ENCODE data around the gene RHOT2.

Gene RHOT2

DNA sequence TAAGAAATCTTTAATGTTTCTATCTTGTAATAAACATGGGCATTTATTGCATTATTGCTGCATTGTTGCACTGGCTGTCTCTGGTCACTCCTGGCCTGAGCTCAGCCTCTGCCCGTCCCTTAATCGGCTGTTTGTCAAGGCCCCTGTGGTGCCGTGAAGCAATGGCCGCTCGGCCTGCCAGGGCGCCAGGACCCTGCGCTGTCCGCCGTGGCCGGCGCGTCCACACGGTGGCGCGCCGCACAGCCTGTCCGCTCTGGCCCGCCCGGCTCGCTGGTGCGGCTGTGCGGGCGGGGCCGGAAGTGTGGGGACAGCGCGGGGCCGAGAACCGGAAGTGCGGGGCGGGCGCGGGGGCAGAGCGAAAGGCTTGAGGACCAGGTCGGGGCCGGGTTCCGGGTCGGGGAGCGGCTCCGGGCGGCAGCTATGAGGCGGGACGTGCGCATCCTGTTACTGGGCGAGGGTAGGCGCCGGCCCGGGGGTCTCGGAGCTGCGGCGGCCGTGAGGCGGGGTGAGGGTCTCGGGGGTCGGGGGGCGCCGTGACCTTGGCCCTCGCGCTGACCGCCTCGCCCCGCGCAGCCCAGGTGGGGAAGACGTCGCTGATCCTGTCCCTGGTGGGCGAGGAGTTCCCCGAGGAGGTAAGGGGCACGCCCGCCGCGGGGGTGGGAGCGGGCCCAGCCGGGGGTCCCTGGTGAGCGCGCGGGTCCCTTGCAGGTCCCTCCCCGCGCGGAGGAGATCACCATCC is at the start of gene RHOT2:
TSS of gene RHOT2 (plus strand) at position 353 of the 739 bp plus-strand sequence. CDS start at position 421, 68 bp downstream.
- peak; percentile 91 for DNase-seq (ENCODE audit: low read depth)

DNA sequence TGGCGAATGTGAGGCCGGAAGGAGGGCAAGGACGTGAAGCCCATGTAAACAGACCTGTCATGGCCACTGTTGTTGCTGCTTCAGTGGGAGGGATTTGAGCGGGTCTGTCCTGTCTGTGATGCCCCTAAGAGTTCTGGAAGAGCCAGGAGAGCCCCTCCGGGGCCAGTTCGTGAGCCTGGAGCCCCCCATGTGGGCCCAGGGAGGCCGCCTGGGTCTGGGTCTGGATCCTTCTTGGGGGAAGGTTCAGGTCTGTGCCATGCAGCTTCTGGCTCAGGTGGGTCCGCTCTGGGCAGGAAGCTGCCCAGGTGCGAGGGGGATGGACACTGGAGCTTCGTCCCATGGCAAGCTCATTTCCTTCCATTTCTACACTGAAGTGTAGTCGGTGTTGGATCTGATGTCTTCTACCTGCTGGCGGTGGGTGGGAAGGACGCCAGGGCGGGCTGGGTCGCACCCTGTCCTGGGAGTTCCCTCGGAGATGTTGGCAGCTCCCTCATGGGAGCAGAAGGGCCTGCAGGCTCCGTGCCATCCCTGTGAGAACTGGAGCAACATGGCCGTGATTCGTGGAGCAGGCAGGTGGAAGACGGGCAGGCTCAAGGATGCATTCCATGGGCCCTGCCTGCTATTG is 48.3 kb upstream of the RHOT2 start:
- no peak for DNase-seq (ENCODE audit: low read depth)

DNA sequence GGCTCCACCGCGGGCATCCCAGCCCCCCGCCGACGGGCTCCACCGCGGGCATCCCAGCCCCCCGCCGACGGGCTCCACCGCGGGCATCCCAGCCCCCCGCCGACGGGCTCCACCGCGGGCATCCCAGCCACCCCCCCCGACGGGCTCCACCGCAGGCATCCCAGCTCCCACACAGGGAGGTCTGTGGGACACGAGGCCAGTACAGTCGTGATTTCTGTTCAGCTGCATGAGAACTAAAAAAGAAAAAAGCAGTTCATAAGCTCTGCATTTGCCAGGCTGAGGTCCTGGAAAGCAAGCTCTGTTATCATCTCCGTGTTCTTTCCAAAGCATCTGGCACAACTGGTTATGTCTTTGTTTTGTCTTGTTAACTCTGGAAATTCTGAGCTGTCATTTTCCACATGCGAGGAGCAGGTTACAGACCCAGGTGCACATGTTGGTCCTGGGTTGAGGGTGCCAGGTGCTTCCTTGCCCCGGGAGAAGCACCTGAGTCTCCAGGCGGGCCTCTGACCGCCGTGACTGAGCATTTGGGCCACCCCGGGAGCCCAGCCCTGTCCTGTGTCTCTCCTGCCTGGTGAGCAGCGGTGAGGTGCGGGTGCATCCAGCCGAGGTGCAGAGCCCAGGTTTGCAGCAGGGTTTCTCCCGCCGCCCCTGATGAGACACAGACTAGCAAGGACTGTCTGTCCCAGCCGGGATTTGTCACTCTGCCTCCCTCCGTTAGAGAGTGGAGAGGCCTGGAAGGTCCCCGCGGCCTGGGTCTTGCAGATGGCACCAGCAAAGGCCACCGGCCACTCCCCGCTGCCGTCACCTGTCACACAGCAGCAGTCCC is 47.0 kb upstream of the RHOT2 start:
- no peak for DNase-seq (ENCODE audit: low read depth)

DNA sequence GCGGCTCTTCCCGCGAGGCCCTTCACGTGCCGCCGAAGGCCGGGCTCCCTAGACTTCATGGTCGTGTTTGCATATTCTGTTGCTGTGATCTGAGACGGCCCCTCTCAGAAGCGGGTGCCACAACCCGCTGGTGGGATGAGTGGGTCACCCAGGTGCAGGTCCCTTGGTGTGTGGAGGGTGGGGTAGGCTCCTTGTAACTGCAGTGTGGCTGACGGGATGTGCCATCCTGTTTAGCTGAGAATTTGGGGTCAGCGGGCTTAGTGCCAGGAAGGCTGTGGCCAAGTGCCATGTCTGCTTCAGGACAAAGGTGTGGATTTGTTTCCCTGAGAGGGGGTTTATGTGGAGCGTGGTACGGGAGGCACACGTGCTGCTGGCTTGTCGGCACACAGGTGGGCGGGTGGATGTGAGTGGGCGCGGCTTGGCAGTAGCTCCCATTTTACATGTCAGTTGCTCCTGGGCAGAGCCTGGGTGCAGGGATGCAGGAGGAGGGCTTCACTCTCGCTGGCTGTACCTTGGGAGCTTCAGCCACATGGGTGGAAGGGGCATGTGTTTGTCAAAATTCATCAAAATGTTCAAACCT is 46.3 kb upstream of the RHOT2 start:
- DNase-seq (ENCODE audit: low read depth) = no peak

DNA sequence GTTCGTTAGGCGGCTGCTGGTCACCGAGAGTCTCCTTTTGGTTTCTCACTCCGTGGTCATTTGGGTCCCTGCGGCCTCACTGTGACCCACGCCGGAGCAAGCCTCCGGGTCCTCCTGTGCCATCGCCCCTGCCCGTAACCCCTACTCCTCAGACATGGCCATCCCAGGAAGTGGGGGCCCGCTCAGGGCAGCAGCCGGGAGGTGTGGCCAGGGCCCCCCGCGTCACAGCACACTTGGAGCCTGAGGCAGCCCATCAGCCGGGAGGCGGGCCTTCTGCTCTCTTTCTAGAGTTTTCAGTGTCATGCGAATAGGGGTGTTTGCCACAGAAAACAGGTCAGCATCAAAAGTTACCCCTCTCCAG is 45.0 kb upstream of the RHOT2 start:
- no peak for DNase-seq (ENCODE audit: low read depth)

DNA sequence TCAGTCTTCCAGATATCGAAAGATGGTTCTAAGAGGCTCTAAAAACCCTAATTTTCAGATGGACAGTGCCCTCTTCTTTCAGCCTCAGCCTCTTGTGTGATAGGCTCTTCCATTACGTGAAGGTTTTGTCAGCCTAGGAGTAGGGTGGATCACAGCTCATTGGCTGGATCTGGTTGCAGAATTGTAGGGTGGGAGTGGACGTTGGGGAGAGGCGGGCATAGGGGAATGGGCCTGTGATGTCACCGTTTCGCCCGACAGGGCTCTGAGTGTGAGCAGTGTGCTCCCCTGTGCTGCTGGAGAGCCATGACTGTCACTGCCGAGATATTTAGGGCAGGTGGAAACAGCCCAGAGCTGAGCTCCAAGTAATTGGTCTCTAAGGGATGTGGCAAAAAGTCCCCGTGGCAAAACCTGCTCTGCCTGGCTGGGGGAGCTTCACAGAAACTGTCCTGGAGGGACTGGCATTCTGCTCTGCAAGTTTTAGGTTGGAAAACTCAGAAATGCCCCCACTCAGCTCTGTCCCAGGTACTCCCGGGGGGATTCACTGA is 43.3 kb upstream of the RHOT2 start:
- DNase-seq (ENCODE audit: low read depth) = no peak

DNA sequence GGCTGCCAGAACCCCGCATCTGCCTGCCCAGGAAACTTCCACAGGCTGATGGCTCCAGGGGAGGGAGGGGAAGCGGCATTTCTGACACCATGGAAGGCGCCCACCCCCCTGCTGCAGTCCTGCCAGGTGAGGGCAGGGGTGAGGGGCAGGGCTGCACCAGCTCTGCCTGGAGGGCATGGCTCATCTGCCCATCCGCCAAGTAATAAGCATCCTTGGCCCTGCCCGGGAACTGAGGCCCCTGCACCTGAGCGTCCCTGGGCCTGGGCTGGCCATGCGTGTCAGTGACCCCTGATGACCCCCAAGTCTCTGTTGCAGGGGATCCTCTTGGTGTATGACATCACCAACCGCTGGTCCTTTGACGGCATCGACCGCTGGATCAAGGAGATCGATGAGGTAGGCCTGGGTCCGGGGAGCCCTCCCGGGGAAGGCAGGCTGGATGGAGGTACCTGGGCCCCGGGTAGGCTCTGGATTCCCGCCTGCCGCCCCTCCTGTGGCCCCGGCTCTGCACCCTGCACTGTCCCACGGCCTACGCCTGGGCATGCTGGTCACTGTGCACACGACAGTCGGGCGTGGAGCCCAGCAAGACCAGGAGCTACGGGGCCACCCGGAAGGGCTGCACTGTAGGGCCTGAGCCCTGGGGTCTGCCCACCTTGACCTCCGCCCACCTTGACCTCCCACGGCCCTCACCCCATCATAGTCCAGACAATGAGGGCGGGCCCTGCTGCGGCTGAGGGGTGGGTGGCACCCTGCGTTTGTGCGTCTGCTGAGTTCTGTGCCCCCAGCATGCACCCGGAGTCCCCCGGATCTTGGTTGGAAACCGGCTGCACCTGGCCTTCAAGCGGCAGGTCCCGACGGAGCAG is 42.6 kb upstream of the RHOT2 start:
- DNase-seq (ENCODE audit: low read depth) = no peak

DNA sequence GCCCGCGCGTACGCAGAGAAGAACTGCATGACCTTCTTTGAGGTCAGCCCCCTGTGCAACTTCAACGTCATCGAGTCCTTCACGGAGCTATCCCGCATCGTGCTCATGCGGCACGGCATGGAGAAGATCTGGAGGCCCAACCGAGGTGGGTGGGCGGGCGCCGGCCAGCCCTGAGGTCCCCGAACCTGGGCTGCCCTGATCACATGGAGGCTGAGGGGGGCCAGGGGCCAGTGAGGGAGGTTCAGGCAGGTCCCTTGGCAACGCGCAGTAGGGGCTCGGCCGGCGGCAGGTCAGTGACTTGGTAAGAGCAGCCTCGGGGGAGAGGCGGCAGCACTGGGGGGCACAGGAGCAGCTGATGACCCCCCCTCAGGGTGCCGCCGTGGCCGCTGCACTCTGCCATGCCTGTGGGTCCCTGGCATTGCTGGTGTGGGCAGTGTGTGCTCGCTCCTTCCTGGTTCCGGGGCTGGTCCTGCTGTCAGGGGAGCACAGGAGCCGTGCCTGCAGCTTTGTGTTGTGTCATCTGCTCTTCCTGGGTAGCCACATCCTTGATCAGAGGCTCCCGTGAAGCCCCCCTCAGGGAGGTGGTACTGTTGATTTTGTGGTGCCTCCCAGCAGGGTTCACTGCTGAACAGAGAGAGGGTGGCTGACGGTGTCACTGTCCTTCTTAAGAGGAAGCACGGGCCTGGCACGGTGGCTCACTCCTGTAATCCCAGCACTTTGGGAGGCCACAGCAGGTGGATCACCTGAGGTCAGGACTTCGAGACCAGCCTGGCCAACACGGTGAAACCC is 41.8 kb upstream of the RHOT2 start:
- no peak for DNase-seq (ENCODE audit: low read depth)

DNA sequence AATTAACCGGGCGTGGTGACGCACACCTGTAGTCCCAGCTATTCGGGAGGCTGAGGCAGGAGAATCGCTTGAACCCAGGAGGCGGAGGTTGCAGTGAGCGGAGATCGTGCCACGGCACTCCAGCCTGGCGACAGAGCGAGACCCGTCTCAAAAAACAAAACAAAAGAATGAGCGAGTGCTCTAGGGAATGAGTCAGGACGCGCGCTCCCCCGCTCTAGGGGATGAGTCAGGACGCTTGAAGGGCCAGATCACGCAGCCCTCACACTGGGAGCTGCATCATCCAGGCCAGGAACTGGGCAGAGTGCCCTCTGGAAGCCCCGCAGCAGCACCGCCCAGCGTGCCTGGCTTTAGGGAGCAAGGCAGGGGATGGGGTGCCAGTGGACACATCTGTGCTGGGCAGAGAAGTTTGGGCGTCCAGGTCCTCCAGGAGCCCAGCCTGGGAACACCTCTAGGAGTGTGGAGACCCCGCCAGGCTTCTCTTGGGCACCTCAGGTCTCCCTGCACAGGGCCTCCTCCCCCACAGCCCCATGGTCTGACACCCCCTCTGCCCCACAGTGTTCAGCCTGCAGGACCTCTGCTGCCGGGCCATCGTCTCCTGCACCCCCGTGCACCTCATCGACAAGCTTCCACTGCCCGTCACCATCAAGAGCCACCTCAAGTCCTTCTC is 41.0 kb upstream of the RHOT2 start:
- DNase-seq (ENCODE audit: low read depth) = no peak

DNA sequence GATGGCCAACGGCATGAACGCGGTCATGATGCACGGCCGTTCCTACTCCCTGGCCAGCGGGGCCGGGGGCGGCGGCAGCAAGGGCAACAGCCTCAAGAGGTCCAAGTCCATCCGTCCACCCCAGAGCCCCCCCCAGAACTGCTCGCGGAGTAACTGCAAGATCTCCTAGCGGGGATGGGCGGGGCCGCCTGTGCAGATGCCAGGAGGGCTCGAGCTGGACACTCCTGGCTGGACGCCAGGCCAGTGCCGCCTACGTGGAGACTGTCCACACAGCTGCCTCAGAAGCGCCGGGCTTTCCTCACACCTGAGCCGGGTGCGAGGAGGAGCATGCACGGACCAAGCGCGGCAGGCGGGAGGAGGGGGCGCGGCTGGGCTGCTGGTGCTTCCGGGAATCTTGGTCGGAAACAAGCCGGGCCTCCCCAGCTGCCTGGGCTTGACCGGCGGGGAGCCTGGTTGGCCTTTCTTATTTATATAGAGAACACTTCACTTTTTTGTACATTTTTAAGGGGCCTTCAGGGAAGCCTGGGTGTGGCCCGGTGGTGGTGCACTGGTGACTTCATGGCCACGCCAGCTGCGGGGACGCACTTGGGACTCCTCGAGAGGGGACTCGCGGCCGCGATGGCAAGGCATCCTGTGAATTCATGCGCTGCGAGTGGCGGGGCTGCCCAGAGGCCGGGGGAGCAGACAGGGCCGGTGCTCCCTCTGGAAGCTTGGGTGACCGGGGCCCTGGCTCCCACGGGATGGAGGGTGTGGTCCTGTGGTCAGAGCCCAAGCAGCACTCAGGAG is 40.3 kb upstream of the RHOT2 start:
- DNase-seq (ENCODE audit: low read depth) = no peak

DNA sequence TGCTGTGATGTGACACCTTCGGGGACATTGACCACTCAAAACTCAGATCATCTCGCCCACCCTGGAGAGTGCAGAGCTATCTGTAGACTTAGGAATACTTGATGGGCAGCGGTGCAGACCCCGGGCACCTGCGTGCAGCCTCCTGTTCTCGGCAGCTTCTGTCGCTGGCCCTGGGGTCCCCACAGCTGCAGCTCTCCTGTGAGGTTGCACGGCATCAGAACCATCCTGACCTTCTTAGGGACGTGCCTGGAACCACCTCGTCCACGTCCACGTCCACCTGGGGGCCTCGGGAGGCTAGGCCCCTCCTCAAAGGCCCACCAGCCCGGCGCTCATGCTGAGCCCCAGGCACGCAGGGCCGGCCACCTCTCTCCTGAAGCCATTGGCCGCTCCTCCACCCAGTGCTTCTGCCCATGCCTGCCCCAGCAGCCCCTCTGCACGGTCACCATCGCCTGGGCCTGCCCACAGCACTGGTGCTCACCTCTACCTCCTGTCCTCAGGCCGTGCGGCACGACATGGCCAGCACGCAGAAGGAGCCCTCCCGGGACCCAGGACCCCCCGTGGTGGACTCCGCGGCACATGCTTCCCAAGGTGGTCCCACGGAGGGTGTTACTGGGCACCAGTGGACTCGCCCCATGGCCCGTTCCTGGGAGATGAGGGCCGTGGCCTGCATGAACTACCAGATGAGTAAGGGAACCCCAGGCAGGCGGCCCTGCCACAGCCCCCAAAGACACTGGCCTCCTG is 39.4 kb upstream of the RHOT2 start:
- no peak for DNase-seq (ENCODE audit: low read depth)

DNA sequence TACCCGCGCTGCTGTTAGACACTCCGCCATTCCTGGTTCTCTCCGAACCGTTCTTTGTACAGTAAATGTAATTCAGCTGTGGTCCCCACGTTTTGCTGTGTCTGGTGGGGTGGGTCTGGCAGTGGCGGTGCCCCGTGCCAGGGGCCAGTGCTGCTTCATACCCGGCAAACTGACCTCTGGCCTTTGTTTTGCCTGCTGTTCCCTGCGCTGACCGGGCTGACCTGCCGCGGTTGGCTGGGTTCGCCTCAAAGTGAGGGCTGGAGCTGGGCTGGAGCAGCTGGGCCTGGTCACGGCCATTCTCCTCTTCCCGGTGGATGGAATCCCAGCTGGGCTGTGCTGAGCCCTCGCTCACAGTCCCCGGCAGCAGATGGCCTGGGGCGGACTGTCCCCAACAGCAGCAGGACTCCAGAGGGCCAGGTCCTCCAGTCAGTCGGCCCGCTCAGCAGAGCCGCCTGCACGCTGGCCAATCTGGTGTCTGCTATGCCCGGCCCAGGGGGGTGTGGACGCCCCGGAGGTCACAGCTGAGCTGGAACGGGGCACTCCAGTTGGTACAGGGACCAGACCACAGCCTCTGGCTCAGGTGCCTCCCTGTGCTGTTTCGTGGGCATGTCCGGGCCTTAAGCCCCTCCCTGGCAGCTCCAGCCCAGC is 38.6 kb upstream of the RHOT2 start:
- no peak for DNase-seq (ENCODE audit: low read depth)

DNA sequence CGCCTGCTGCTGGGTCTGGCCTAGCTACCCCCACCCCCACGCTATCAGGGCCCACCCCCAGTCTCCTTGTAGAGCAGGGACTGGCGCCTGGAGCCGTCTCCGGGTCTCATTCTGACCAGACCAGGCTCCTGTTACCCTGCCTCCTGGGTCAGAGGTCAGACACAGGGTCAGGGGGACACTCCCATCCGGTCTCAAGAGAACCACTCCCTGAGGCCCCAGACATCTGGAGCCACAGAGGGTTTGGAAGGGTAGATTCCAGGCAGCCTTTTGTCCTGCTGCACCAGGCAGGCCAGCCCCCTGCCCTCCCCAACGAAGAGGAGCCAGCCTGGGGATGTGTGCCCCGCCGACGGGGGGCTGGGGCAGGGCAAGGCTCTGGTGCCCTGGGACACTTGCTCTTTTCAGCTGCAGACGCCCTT is 38.1 kb upstream of the RHOT2 start:
- no peak for DNase-seq (ENCODE audit: low read depth)

DNA sequence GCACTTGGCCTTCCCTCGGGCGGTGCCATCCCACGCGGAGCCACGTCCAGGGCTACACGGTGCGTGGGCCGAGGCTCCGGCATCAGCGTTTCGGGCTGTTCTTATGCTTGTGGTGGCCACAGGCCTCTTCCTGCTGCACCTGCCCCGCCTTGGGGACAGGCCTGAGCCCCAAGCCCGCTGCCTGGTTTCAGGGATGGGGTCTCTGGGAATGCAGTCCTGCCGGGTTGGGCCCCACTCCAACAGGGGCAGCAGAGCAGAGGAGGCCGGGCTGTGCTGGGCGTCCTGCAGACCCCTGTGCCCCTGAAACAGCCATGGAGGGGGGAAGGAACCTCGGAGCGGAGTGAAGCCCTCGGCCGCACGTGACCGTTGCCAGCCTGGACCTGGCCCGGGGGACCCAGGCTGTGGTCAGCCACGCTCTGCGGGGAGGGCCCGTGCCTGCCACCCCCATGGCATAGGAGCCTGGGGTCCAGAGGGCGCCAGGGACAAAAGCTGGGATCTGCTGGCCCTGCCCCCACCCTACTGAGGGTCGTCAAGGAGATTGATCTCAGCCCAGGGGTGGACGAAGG is 37.6 kb upstream of the RHOT2 start:
- DNase-seq (ENCODE audit: low read depth) = no peak

DNA sequence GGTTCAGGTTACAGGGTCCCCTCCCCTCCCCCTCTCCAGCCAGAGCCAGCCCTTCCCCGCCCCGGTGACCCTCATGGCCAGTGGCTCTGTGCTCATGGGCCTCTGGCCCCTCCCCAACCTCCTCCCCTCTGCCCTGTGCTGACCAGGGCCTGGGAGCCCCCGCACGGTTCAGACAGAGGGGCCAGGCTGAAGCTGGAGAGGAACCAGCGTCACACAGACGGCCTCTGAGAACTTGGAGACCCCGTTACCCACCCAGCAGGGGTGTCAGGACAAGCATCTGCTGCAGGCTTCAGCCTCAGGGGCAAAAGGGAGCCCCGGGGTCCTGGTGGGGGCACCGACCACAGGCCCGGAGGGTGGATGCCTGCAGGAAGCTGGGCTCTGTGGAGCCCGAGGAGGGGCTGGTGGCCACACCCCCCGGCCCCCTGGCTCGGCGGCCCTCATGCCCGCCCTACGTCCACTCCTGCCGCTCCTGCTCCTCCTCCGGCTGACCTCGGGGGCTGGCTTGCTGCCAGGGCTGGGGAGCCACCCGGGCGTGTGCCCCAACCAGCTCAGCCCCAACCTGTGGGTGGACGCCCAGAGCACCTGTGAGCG is 37.0 kb upstream of the RHOT2 start, which contains the start of gene WFIKKN1:
TSS of gene WFIKKN1 (plus strand) at position 171 of the 591 bp plus-strand sequence. CDS start at position 440, 269 bp downstream.
- no peak for DNase-seq (ENCODE audit: low read depth)

DNA sequence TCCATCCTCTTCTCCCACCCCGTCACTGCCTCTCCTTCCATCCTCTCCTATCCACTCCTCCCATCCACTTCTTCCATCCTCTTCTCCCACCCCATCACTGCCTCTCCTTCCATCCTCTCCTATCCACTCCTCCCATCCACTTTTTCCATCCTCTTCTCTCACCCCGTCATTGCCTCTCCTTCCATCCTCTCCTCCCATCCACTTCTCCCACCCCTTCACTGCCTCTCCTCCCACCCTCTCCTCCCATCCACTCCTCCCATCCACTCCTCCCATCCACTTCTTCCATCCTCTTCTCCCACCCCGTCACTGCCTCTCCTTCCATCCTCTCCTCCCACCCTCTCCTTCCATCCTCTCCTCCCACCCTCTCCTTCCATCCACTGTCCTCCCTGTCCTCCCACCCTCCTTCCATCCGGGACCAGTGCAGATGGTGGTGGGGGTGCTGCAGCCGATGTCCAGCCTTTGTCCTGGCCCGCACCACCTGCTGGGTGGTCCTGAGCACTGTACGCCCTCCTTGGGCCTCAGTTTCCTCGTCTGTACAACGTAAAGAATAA is 36.0 kb upstream of the RHOT2 start:
- DNase-seq (ENCODE audit: low read depth) = no peak

Data from stimulated activated CD8-positive, alpha-beta memory T cell treated with anti-CD3 and anti-CD28 coated beads, Interleukin-4, amount 100 ng/mL, for 24 hours (primary cell).